Activated CD4-positive, CD25-positive, alpha-beta regulatory T cell treated with anti-CD3 and anti-CD28 coated beads, Interleukin-2, amount 50 U/mL, for 72 hours (primary cell): Measurements from ENCODE around the gene DLX3.

Source experiments
- DNase-seq: peaks from one replicate; pipeline ENCODE4 v3.0.0; 2021

DLX3 gene

GRCh38 chr17:49971199-49971847, 23.7 kb downstream of the DLX3 start:
- DNase-seq, result no peak

- no peak for DNase-seq
Observed at GRCh38 chr17:49970498-49970897, 24.5 kb downstream of the DLX3 start.

GRCh38 chr17:49969795-49970389, 25.1 kb downstream of the DLX3 start:
- no peak for DNase-seq

- DNase-seq, result no peak
Observed at GRCh38 chr17:49969134-49969759, 25.8 kb downstream of the DLX3 start, which contains the start of gene DLX4. DLX4 (plus strand) TSS chr17:49969190; CDS start chr17:49969469, 279 bp downstream.

- peak; percentile 71 for DNase-seq
Observed at GRCh38 chr17:49968405-49969133, 26.5 kb downstream of the DLX3 start.

GRCh38 chr17:49967621-49968404, 27.2 kb downstream of the DLX3 start:
- DNase-seq, result no peak

- no peak for DNase-seq
Observed at GRCh38 chr17:49967205-49967604, 27.8 kb downstream of the DLX3 start.

- DNase-seq, result no peak
Observed at GRCh38 chr17:49966767-49967166, 28.3 kb downstream of the DLX3 start.

GRCh38 chr17:49965524-49965909, 29.5 kb downstream of the DLX3 start:
- no peak for DNase-seq

GRCh38 chr17:49964769-49965523, 30.1 kb downstream of the DLX3 start:
- no peak for DNase-seq

- no peak for DNase-seq
Observed at GRCh38 chr17:49964303-49964768, 30.7 kb downstream of the DLX3 start.

- DNase-seq, result no peak
Observed at GRCh38 chr17:49963626-49964302, 31.3 kb downstream of the DLX3 start.

- DNase-seq, result no peak
Observed at GRCh38 chr17:49963309-49963625, 31.8 kb downstream of the DLX3 start.

GRCh38 chr17:49962599-49963308, 32.3 kb downstream of the DLX3 start:
- no peak for DNase-seq

- DNase-seq, result no peak
Observed at GRCh38 chr17:49959183-49959935, 35.7 kb downstream of the DLX3 start.

- no peak for DNase-seq
Observed at GRCh38 chr17:49958723-49959122, 36.3 kb downstream of the DLX3 start.

- no peak for DNase-seq
Observed at GRCh38 chr17:49957350-49957749, 37.7 kb downstream of the DLX3 start.

- no peak for DNase-seq
Observed at GRCh38 chr17:49956780-49957179, 38.2 kb downstream of the DLX3 start.

- DNase-seq, result no peak
Observed at GRCh38 chr17:49955157-49955556, 39.9 kb downstream of the DLX3 start.

- DNase-seq, result no peak
Observed at GRCh38 chr17:49952912-49953497, 42.0 kb downstream of the DLX3 start.
